Uterus (tissue), 4 donors: ENCODE measurements around the gene GPR141. TPM values are rescaled to one million over a fixed set of nuclear protein-coding genes. Genes with fewer than 3 reads are reported as not detected.

Experiments used
- DNase-seq, 2 donors: peaks; one replicate each; pipeline ENCODE4 v3.0.0-alpha.2; 2019 to 2020
- H3K27ac ChIP-seq, 2 donors: fragments of 200-600 bp; sonication (generic); 1 replicate in 1 of 2; 2 replicates in 1 of 2; pipeline ENCODE4 v1.5.1; 2016 to 2018
- H3K27me3 ChIP-seq, 2 donors: fragments of 200-600 bp; sonication (generic); one replicate each; pipeline ENCODE4 v1.5.1; 2018 to 2019; ENCODE audit warnings: control low read depth in 1 of 2
- H3K36me3 ChIP-seq, 2 donors: fragments of 200-600 bp; sonication (generic); one replicate each; pipeline ENCODE4 v1.5.1; 2019; ENCODE audit warnings: control low read depth in 1 of 2
- H3K4me1 ChIP-seq, 2 donors: fragments of 200-600 bp; sonication (generic); one replicate each; pipeline ENCODE4 v1.5.1; 2018 to 2019; ENCODE audit warnings: control low read depth in 1 of 2
- H3K4me3 ChIP-seq, 2 donors: fragments of 200-600 bp; sonication (generic); 1 replicate in 1 of 2; 2 replicates in 1 of 2; pipeline ENCODE4 v1.5.1; 2018 to 2019; ENCODE audit warnings: mild to moderate bottlenecking in 1 of 2
- H3K9me3 ChIP-seq, 2 donors: fragments of 200-600 bp; sonication (generic); one replicate each; pipeline ENCODE4 v1.5.1; 2019; ENCODE audit warnings: control low read depth in 1 of 2
- CTCF ChIP-seq, 4 experiments: fragments of 200-600 bp in 2 of 4; fragments of 450-650 bp in 2 of 4; sonication (generic) in 2 of 4; IDR thresholded peaks; one replicate each; pipeline ENCODE4 v1.5.1; 2016 to 2019; ENCODE audit warnings: antibody characterized with exemption in 4 of 4, mild to moderate bottlenecking in 2 of 4, moderate library complexity in 1 of 4
- POLR2A ChIP-seq, 2 donors: fragments of 450-650 bp; IDR thresholded peaks; one replicate each; pipeline ENCODE4 v1.6.1; 2016; ENCODE audit warnings: antibody characterized with exemption in 2 of 2, mild to moderate bottlenecking in 1 of 2, moderate library complexity in 1 of 2
- intact Hi-C: fragments of 100-400 bp; cut with DNase I; formaldehyde crosslinking; loops from one replicate; pipeline ENCODE4 v1.15.1; 2023; ENCODE audit warnings: low total_unique reads
- total RNA-seq, 4 donors: library from RNA; depleted of rRNA in 3 of 4; stranded (reverse); fragments of >200 nt in 3 of 4; gene quantifications; one replicate each; pipeline versions ENCODE4 v1.1.0 to v1.2.4, GENCODE V29; 2014 to 2023
- donor health status: DM: yes; HTN: yes; CAD: no.

Gene GPR141
- total RNA-seq, 4 donors from 2014 or later, result 0.58 to 1.8 TPM; not detected in 2

DNA sequence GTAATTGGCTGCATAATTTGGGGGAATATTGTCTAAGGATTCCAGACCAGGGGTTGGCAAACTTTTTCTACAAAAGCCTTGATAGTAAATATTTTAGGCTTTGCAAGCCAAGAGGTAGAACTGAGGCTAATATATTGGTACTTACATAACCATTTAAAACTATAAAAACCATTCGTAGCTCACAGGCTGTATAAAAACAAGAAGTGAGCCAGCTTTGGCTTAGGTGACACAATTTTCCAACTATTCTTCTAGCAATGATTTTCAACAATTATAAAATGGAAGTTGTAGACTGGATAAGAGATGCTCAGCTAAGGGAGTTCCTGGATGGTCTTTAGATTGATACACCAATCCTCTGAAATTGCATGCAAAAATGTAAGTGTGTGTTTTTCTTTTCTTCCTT lies 1.4 kb downstream of the GPR141 start:
- TF ChIP-seq CTCF (IDR thresholded peaks at IDR 0.05) (no peak), POLR2A (IDR thresholded peaks at IDR 0.05) (no peak)
- intact Hi-C loops, result no loop called here
- Histone ChIP-seq H3K27me3 (no peaks in the 10 kb centered on the region), H3K4me1 (no peaks in the 10 kb centered on the region), H3K9me3 (no peaks in the 10 kb centered on the region), H3K27ac (no peak overlapping the region), H3K4me3 (no peak overlapping the region), H3K36me3 (no peaks in the 10 kb centered on the region)
- no peak for DNase-seq

- intact Hi-C loops, result no loop called here
- no peak overlapping the region for H3K4me3 ChIP-seq
- no peaks in the 10 kb centered on the region for H3K36me3 ChIP-seq
- TF ChIP-seq CTCF (IDR thresholded peaks at IDR 0.05), result no peak
- no peak for TF ChIP-seq POLR2A (IDR thresholded peaks at IDR 0.05)
- no peaks in the 10 kb centered on the region for H3K4me1 ChIP-seq
- no peak overlapping the region for H3K27ac ChIP-seq
- H3K9me3 ChIP-seq, result no peaks in the 10 kb centered on the region
- H3K27me3 ChIP-seq, result no peaks in the 10 kb centered on the region
- no peak for DNase-seq
These were observed 3.2 kb downstream of the GPR141 start for GRCh38 chr7:37686556-37687345.

DNA sequence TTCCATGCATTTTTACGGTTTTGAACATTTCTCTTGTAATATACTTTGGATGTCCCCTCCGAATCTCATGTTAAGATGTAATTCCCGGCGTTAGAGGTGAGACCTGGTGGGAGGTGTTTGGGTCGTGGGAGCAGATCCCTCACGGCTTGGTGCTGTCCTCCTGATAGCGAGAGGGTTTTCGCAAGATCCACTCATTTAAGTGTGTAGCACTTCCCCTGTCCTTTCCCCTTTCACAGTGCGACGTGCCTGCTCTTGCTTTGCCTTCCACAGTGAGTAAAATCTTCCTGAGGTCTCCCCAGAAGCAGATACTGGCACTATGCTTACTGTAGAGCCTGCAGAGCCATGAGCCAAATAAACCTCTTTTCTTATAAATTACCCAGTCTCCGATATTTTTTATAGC lies 6.6 kb downstream of the GPR141 start:
- intact Hi-C loops, result no loop called here
- no peaks in the 10 kb centered on the region for H3K27me3 ChIP-seq
- H3K4me1 ChIP-seq, result peaks cover 0 to 6% of the 10 kb centered on the region in 2 donors
- no peaks in the 10 kb centered on the region for H3K9me3 ChIP-seq
- DNase-seq, result no peak
- H3K4me3 ChIP-seq, result no peak overlapping the region
- H3K36me3 ChIP-seq, result no peaks in the 10 kb centered on the region
- no peak overlapping the region for H3K27ac ChIP-seq
- no peak for TF ChIP-seq CTCF (IDR thresholded peaks at IDR 0.05)

DNA sequence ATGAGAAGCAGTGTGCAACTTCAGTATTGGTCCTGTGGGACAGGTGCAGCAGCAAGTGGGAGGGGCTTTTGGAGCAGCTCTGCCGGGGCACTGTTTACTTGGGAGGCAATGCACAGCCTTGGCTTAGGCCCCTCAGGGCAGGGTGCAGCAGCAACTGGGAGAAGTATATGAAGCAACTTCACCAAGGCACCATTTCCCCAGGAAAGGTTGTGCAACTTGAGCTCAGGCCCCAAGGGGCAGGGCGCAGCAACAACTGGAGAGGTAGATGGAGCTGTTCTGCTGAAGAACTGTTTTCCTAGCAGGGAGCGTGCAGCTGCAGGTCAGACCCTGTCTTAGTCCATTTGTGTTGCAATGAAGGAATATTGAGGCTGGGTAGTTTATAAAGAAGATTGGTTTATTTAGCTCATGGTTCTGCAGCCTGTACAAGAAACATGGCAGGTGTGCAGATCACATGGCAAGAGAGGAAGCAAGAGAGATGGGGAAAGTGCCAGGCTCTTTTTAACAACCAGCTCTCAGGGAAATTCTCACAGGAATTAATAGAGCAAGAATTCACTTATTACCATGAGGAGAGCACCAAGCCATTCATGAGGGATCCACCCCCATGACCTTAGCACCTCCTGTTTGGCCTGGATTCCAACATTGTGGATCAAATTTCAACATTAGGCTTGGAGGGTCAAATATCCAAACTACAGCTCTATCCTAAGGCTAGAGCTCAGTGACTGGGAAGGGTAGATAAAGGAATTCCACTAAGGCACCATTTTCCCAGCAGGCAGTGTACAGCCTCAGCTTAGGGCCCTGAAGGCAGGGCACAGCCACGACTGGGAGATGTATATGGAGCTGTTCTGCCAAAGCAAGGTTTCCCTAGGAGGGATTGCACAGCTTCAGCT lies 10.9 kb downstream of the GPR141 start:
- TF ChIP-seq POLR2A (IDR thresholded peaks at IDR 0.05) (no peak), CTCF (IDR thresholded peaks at IDR 0.05) (no peak)
- Histone ChIP-seq H3K27me3 (no peaks in the 10 kb centered on the region), H3K4me1 (peaks cover 0 to 6% of the 10 kb centered on the region in 2 donors), H3K36me3 (no peaks in the 10 kb centered on the region), H3K4me3 (no peak overlapping the region), H3K27ac (no peak overlapping the region), H3K9me3 (no peaks in the 10 kb centered on the region)
- intact Hi-C loops, result no loop called here
- no peak for DNase-seq

GRCh38 chr7:37698276-37698675 lies 14.7 kb downstream of the GPR141 start:
- peaks cover 0 to 6% of the 10 kb centered on the region in 2 donors for H3K4me1 ChIP-seq
- intact Hi-C loops, result no loop called here
- no peak for TF ChIP-seq POLR2A (IDR thresholded peaks at IDR 0.05)
- no peak for TF ChIP-seq CTCF (IDR thresholded peaks at IDR 0.05)
- H3K4me3 ChIP-seq, result no peak overlapping the region
- H3K27me3 ChIP-seq, result no peaks in the 10 kb centered on the region
- H3K36me3 ChIP-seq, result no peaks in the 10 kb centered on the region
- peak overlapping the region; percentile 53 to 60 for H3K27ac ChIP-seq
- peak in 1 of 2 donors; percentile 53 for DNase-seq
- no peaks in the 10 kb centered on the region for H3K9me3 ChIP-seq
